Measurements from ENCODE around the gene LEAP2.

The LEAP2 gene, protein sequence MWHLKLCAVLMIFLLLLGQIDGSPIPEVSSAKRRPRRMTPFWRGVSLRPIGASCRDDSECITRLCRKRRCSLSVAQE

GRCh38 chr5:132873119-132873929 lies at the start of gene LEAP2:
TSS of gene LEAP2 (plus strand) at chr5:132873668. CDS start at chr5:132873695, 27 bp downstream.
- DNase-seq: no peak

DNA sequence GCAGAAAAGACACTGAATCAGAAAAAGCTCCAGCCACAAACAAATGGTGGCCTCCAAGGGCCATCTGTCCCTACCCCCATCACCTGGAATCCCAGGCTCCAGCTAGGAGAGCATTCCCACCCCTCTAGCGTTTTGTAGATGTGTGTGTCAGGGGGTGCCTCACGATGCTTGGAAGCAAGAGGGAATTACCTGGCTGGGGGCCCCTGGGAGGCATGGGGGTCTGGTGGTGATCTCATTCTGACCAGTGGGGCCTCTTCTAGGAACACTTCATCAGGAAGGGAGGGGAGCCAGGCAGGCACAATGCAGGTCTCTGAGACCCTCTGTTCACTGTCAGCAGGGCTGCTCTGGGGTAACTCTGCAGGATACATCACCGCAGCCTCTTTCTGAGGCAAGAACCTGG lies 49.0 kb upstream of the LEAP2 start:
- no peak for DNase-seq

GRCh38 chr5:132825033-132825833 lies 48.2 kb upstream of the LEAP2 start:
- no peak for DNase-seq

DNA sequence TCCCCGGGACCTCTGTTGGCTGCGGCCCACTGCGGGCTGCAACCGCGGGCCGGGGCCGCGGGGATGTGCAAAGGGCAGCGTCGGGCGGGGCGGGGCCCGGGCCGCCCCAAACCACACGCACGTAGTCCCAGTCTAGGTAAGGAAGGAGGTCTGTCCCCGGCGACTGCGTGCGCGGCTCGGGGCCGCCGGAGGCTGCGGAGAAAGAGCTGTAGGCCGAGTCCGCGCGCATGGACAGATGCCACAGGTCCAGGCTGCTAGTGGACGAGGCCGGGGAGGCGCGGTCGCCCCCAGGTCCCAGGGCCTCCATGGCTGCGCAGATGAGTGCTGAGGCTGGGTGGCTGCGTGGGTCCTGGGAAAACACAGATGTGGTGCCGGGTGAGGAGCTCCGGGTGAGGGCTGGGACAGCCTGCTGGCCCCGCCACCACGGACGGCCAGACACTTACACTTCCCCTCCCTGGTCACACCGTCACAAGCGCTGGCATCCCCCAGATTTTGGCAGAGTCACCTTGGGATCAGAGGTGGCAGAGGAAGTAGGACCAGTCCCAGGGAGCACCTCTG lies 47.6 kb upstream of the LEAP2 start:
- no peak for DNase-seq

DNA sequence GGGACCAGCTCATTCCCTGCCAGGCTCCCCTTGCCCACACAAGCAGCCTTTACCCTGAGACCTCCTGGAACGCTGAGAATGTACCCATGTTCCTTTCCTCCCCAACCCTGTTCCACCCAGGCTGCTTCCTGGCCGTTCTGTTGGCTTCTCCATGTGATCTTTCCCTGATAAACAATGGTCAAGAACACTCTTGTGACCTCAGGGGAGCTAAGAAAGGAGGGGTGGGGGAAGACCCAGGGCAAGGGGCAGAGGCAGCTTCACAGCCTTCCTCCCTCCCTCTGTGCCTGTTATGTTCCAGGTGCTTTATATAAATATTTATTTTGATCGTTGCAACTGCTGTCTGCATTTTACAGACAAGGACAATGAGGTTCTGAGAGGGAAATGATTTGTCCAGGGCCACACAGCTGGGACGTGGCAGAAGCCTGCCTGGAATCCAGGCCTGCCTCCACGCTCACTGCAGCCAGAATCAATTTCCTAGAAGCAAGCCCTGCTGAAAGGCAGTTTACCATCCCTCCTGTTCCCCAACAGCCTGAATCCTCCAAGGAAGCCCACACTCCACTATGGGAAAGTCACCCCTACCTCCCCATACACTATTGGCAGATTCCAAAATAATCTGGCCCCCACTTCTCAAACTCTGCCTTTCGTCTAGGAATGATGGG lies 46.9 kb upstream of the LEAP2 start:
- DNase-seq: no peak

- no peak for DNase-seq
Observed at GRCh38 chr5:132827943-132828673, 45.4 kb upstream of the LEAP2 start.

GRCh38 chr5:132828846-132829494 lies 44.5 kb upstream of the LEAP2 start:
- no peak for DNase-seq

DNA sequence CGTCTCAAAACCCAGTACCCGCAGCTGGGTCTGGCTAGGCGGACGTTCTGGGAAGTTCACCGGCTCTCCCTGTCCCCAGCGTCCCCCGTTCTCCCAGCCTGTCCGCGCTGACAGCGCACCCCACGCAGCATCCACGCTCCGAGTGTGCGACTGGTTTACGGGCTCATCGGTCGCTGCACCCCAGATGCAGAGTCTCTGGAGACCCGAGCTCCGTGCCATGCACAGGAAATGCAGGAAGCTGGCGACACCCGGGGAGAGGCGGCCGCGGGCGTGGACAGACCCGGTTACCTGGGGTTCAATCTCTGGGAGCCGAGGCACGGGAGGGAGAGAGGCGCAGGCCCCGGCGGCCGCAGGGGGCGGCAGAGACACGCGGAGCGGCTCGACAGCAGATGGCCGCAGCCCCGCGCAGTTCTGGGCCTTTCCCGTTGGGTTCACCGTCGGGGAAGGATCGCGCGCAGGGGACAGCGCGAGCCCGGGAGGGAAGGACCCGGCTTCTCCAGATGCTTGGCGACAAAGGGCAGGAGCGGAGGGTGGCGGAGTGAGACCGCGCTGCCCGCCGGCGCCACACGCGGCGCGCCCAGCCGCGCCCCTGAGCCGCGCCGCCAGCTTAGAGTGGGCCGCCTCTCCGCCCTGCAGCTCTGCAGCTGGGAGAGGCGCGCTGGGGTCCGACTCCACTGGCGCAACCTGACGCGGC lies 43.6 kb upstream of the LEAP2 start:
- DNase-seq: peak; percentile 71

DNA sequence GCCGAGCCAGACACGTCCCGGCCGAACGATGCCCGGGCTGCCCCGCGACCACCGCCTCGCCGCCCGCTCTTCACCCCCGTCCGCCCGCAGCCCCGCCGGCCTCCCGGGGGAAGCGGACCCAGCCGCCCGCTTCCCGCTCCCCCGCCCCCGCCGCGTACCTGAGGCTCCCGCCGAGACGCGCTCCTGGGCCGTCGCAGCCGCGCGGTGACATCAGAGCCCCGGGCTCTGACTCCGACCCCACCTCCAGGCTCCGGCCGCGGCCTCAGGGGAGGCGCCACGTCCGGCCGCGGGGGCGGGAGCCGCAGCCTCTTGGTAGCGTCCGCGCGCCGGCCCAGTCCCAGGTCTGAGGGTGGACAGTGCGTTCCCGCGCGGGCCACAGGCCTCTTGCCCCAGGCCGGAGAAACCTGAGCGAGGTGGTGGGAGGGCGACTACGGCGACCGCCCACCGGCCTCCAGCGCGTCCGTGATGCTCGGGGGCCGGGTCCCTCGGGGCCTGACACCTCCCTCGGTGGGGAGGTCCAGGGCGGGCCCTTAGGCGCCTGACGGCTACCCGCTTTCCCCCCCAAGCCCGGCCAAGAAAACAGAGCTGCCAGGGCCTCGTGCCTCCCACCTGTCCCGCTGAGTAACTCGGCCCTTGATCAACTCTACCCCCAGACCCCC lies 42.9 kb upstream of the LEAP2 start, which contains the start of gene SHROOM1:
TSS of gene SHROOM1 (minus strand) at position 212 of the 659 bp plus-strand sequence. CDS start 4,507 bp downstream, outside the sequence.
- peak; percentile 79 for DNase-seq

GRCh38 chr5:132831095-132831860 lies 42.2 kb upstream of the LEAP2 start:
- DNase-seq: no peak

- no peak for DNase-seq
Observed at GRCh38 chr5:132832612-132833011, 40.9 kb upstream of the LEAP2 start.

DNA sequence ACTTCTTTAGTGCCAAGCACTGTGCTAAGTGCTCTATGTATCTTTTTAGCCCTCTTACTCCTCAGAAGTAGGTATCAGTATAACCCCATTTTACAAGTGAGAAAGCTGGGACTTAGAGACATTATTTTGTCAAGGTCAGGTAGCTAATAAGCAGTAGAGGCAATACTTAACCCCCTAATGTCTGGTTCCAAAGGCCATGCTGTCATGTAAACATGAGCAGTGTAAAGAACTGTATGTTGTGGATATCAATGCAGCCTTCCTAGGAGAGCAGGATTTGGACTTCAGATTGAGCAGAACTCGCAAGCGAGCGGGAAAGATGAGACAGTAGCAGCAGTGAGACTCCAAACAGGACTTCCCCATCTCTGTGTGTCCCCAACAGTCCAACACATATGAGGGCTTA lies 39.4 kb upstream of the LEAP2 start:
- no peak for DNase-seq

DNA sequence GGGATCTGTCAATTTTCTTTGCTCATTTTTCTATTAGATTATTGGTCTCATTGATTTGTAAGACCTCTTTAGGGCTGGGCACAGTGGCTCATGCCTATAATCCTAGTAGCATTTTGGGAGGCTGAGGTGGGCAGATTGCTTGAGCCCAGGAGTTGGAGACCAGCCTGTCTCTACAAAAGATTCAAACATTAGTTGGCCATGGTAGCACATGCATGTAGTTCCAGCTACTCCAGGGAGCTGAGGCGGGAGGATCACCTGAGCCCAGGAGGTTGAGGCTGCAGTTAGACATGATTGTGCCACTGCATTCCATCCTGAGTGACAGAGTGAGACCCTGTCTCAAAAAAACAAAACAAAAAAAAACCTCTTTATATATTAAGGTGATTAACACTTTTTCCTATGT lies 36.6 kb upstream of the LEAP2 start:
- no peak for DNase-seq

DNA sequence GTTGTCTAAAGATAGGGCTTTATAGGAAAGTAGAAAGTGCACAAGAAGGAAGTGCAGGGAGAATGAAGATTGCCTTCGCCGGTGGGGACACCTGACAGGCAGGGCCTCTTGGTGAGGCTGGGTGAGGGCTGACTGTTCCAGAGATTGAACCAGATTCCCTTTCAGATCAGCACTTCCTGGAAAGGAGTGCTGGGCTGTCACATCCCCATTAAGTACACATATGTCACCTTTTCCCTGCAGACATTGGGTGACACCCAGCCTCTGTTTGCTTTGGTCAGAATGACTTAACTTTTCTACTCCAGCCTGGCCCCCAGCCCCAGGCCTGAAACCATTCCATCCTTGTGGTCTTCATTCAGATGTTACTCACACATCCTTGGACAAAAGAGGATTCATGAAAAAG lies 35.6 kb upstream of the LEAP2 start:
- DNase-seq: no peak

GRCh38 chr5:132838516-132839282 lies 34.8 kb upstream of the LEAP2 start:
- no peak for DNase-seq

- DNase-seq: no peak
Observed at GRCh38 chr5:132839426-132840301, 33.8 kb upstream of the LEAP2 start.

- DNase-seq: no peak
Observed at GRCh38 chr5:132840313-132840712, 33.2 kb upstream of the LEAP2 start.

GRCh38 chr5:132840896-132841295 lies 32.6 kb upstream of the LEAP2 start:
- DNase-seq: no peak

All from NCI-H774 (cell line).